DND-41 (cell line): ENCODE results near the gene ABCG1.

Experiments
- ATAC-seq: fragments of 200-7000 bp; cut with Tn5 transposase; 3 replicates; pipeline ENCODE4 v1.9.1; 2021; ENCODE audit warnings: low read depth; ENCODE audit not compliant: insufficient read depth
- DNase-seq: peaks from one replicate; pipeline ENCODE4 v3.0.0-alpha.2; 2020
- H2AFZ ChIP-seq: 2 replicates; pipeline ENCODE4 v1.6.0; 2012; ENCODE audit warnings: low read depth, low read length
- H3K27ac ChIP-seq: 2 replicates; pipeline ENCODE4 v1.5.1; 2012; ENCODE audit warnings: low read length, inconsistent platforms
- H3K27me3 ChIP-seq: fragments of 200-600 bp; sonication (generic); 2 replicates; pipeline ENCODE4 v1.6.0; 2012; ENCODE audit warnings: low read length, mild to moderate bottlenecking, inconsistent platforms; ENCODE audit not compliant: insufficient read depth, poor library complexity
- H3K36me3 ChIP-seq: 2 replicates; pipeline ENCODE4 v1.5.1; 2012; ENCODE audit warnings: low read length, inconsistent platforms; ENCODE audit not compliant: insufficient read depth
- H3K4me1 ChIP-seq: 2 replicates; pipeline ENCODE4 v1.5.1; 2012; ENCODE audit warnings: mild to moderate bottlenecking, low read length; ENCODE audit not compliant: insufficient read depth
- H3K4me2 ChIP-seq: 2 replicates; pipeline ENCODE4 v1.6.0; 2012; ENCODE audit warnings: mild to moderate bottlenecking, moderate library complexity, low read length, inconsistent platforms; ENCODE audit not compliant: insufficient read depth
- H3K4me3 ChIP-seq, 2 experiments: fragments of 200-600 bp in 1 of 2; shearing (Covaris generic) in 1 of 2; 2 replicates each; pipeline ENCODE4 v1.5.1; 2012 to 2016; ENCODE audit warnings: inconsistent platforms in 2 of 2, low read length in 2 of 2, mild to moderate bottlenecking in 2 of 2, low read depth in 1 of 2, moderate library complexity in 1 of 2
- H3K79me2 ChIP-seq: 2 replicates; pipeline ENCODE4 v1.6.0; 2012; ENCODE audit warnings: low read length, inconsistent platforms; ENCODE audit not compliant: insufficient read depth
- H3K9ac ChIP-seq: 2 replicates; pipeline ENCODE4 v1.6.0; 2012; ENCODE audit warnings: low read depth, mild to moderate bottlenecking, inconsistent platforms, low read length, moderate library complexity
- H3K9me3 ChIP-seq: 2 replicates; pipeline ENCODE4 v1.5.1; 2012; ENCODE audit warnings: low read length, moderate library complexity, mild to moderate bottlenecking, inconsistent platforms; ENCODE audit not compliant: insufficient read depth, severe bottlenecking
- H4K20me1 ChIP-seq: 2 replicates; pipeline ENCODE4 v1.6.0; 2012; ENCODE audit warnings: low read length; ENCODE audit not compliant: insufficient read depth
- EZH2 ChIP-seq: IDR thresholded peaks from 3 replicates; pipeline ENCODE4 v1.6.1; 2012; ENCODE audit warnings: borderline replicate concordance, low read depth, mild to moderate bottlenecking, moderate library complexity, low read length, inconsistent platforms; ENCODE audit not compliant: severe bottlenecking
- TF ChIP-seq, protein P1 (sequence below): IDR thresholded peaks from 2 replicates; pipeline ENCODE4 v1.5.1; 2012; ENCODE audit warnings: borderline replicate concordance, low read length, moderate library complexity, mild to moderate bottlenecking; ENCODE audit not compliant: poor library complexity, severe bottlenecking; ENCODE audit errors: extremely low read depth

ABCG1 gene

DNA sequence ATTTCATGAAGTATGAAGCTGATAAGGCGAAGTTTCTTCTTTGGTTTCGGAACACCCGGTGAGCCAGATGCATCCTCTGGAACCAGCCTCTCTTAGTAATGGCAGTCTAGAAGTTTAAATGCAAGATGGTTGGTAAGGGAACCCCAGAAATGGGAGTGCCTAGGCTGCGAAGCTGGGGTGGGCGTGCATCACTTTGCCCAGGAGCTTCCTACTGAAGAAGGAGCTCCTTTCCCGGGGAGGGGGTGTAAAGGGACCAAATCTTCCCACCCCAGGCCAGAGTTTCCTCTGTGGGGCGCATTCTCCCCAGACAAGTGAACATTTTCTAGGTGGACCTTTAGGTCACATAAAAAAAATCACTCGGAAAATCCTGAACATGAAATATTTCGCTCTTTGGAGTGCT is 127.5 kb downstream of the ABCG1 start:
- TF ChIP-seq, protein P1, sequence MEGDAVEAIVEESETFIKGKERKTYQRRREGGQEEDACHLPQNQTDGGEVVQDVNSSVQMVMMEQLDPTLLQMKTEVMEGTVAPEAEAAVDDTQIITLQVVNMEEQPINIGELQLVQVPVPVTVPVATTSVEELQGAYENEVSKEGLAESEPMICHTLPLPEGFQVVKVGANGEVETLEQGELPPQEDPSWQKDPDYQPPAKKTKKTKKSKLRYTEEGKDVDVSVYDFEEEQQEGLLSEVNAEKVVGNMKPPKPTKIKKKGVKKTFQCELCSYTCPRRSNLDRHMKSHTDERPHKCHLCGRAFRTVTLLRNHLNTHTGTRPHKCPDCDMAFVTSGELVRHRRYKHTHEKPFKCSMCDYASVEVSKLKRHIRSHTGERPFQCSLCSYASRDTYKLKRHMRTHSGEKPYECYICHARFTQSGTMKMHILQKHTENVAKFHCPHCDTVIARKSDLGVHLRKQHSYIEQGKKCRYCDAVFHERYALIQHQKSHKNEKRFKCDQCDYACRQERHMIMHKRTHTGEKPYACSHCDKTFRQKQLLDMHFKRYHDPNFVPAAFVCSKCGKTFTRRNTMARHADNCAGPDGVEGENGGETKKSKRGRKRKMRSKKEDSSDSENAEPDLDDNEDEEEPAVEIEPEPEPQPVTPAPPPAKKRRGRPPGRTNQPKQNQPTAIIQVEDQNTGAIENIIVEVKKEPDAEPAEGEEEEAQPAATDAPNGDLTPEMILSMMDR, result no peak
- no peak for TF ChIP-seq EZH2
- no peaks in the 10 kb centered on the region for H3K36me3 ChIP-seq
- no peak overlapping the region for H3K9ac ChIP-seq
- no peak for ATAC-seq
- H3K9me3 ChIP-seq, result no peaks in the 10 kb centered on the region
- no peaks in the 10 kb centered on the region for H3K4me1 ChIP-seq
- H3K27me3 ChIP-seq, result no peaks in the 10 kb centered on the region
- no peaks in the 10 kb centered on the region for H3K79me2 ChIP-seq
- H3K4me3 ChIP-seq, result no peak overlapping the region
- H2AFZ ChIP-seq, result no peak overlapping the region
- no peak overlapping the region for H3K27ac ChIP-seq
- no peak overlapping the region for H3K4me2 ChIP-seq
- H4K20me1 ChIP-seq, result no peaks in the 10 kb centered on the region
- DNase-seq, result no peak
